Colon (tissue), 2 donors: ENCODE data around the gene VBP1.
"Not testable (repeated sequence)": the region's sequence is repeated elsewhere in the genome, so short reads cannot be mapped to it uniquely, and the experiment has no call there.

Source experiments
- FAIRE-seq: peaks from 2 replicates; lab custom pipeline; 2012; peaks lifted over from hg19 to GRCh38; lab: Jason Lieb, UNC
- donor health status: control.
- donor health status: control.

The VBP1 gene

GRCh38 chrX:155263854-155264628 lies 47.8 kb downstream of the VBP1 start, which contains the start of gene RAB39B:
Gene RAB39B, minus strand, starts transcription at chrX:155264491. Its CDS starts 203 bp downstream, at chrX:155264288.
- no peak for FAIRE-seq

- no peak for FAIRE-seq
These were observed 50.2 kb downstream of the VBP1 start for GRCh38 chrX:155266439-155266838.

- not testable (repeated sequence) for FAIRE-seq
These were observed 51.7 kb downstream of the VBP1 start for GRCh38 chrX:155267995-155268394.

- no peak for FAIRE-seq
These were observed 54.7 kb downstream of the VBP1 start for GRCh38 chrX:155270969-155271368.

GRCh38 chrX:155279873-155280272 lies 63.6 kb downstream of the VBP1 start:
- FAIRE-seq, result no peak
